Stimulated activated CD8-positive, alpha-beta memory T cell treated with anti-CD3 and anti-CD28 coated beads, Interleukin-15, amount 100 ng/mL, for 24 hours (primary cell): ENCODE data around the gene CARD16.

Experiments
- DNase-seq: peaks from one replicate; pipeline ENCODE4 v3.0.0-alpha.2; 2020; ENCODE audit warnings: low read depth

CARD16 gene

GRCh38 chr11:104992781-104993180 lies 52.4 kb downstream of the CARD16 start:
- no peak for DNase-seq

- no peak for DNase-seq
These were observed 53.1 kb downstream of the CARD16 start for GRCh38 chr11:104991994-104992393.
